Coronary artery (tissue), 2 donors: ENCODE results near the gene ICAM1.

Source experiments
- DNase-seq: peaks from one replicate; pipeline ENCODE4 v3.0.0-alpha.2; 2017; ENCODE audit warnings: low spot score
- H3K27ac ChIP-seq, 2 donors: fragments of 200-600 bp; sonication (generic); one replicate each; pipeline ENCODE4 v1.5.1; 2016 to 2019
- H3K4me3 ChIP-seq: fragments of 200-600 bp; sonication (generic); 2 replicates; pipeline ENCODE4 v1.5.1; 2016; ENCODE audit warnings: mild to moderate bottlenecking, moderate library complexity
- CTCF ChIP-seq: fragments of 200-600 bp; sonication (generic); IDR thresholded peaks from one replicate; pipeline ENCODE4 v1.5.1; 2019; ENCODE audit warnings: antibody characterized with exemption

ICAM1 gene

GRCh38 chr19:10316229-10317044 lies 45.5 kb downstream of the ICAM1 start:
- peak overlapping the region; percentile 85 for H3K4me3 ChIP-seq
- DNase-seq = no peak

GRCh38 chr19:10317045-10317856 lies 46.3 kb downstream of the ICAM1 start:
- H3K27ac ChIP-seq = no peak overlapping the region
- H3K4me3 ChIP-seq = no peak overlapping the region
- no peak for TF ChIP-seq CTCF
- DNase-seq = no peak

More at GRCh38 chr19:10316229-10317044, 45.5 kb downstream of the ICAM1 start:
- TF ChIP-seq CTCF = no peak
- peak overlapping the region in 1 of 2 donors; percentile 63 for H3K27ac ChIP-seq

- no peak overlapping the region for H3K4me3 ChIP-seq
- no peak for TF ChIP-seq CTCF
- DNase-seq = no peak
- no peak overlapping the region for H3K27ac ChIP-seq
Measured at GRCh38 chr19:10317857-10318462, 47.0 kb downstream of the ICAM1 start.

GRCh38 chr19:10318807-10319682 lies 48.1 kb downstream of the ICAM1 start:
- no peak overlapping the region for H3K27ac ChIP-seq
- H3K4me3 ChIP-seq = no peak overlapping the region
- TF ChIP-seq CTCF = no peak
- DNase-seq = no peak

- TF ChIP-seq CTCF = no peak
- DNase-seq = no peak
- Histone ChIP-seq H3K4me3 (no peak overlapping the region), H3K27ac (no peak overlapping the region)
Measured at GRCh38 chr19:10320602-10321416, 49.9 kb downstream of the ICAM1 start.

- DNase-seq = no peak
- TF ChIP-seq CTCF = no peak
- Histone ChIP-seq H3K27ac (no peak overlapping the region), H3K4me3 (no peak overlapping the region)
Measured at GRCh38 chr19:10321417-10321797, 50.5 kb downstream of the ICAM1 start.
